ENCODE results near the gene TBX1.

Gene TBX1

GRCh38 chr22:19738664-19739447 lies 21.7 kb upstream of the TBX1 start:
- no peak for DNase-seq (ENCODE audit: low read depth in 2 of 2)

GRCh38 chr22:19739448-19739895 lies 21.1 kb upstream of the TBX1 start:
- no peak for DNase-seq (ENCODE audit: low read depth in 2 of 2)

- DNase-seq (ENCODE audit: low read depth in 2 of 2) = no peak
These were observed 20.6 kb upstream of the TBX1 start for GRCh38 chr22:19739911-19740449.

GRCh38 chr22:19740586-19740985 lies 20.0 kb upstream of the TBX1 start:
- no peak for DNase-seq (ENCODE audit: low read depth in 2 of 2)

DNA sequence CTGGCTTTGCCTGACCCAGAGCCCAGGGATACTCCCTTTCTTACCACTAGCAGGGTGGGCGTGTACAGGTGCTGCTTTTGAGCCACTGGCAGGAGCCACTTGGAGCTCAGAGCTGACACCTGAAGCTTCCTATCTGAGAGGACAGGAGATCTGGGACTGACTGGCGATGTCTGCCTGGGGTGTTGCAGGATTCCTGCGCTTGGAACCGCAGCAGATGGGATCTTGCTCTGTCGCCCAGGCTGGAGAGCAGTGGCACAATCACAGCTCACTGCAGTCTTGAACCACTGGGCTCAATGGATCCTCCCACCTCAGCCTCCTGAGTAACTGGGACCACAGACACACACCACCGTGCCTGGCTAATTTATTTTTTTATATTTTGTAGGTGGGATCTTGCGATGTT lies 19.5 kb upstream of the TBX1 start:
- DNase-seq (ENCODE audit: low read depth in 2 of 2) = no peak

DNA sequence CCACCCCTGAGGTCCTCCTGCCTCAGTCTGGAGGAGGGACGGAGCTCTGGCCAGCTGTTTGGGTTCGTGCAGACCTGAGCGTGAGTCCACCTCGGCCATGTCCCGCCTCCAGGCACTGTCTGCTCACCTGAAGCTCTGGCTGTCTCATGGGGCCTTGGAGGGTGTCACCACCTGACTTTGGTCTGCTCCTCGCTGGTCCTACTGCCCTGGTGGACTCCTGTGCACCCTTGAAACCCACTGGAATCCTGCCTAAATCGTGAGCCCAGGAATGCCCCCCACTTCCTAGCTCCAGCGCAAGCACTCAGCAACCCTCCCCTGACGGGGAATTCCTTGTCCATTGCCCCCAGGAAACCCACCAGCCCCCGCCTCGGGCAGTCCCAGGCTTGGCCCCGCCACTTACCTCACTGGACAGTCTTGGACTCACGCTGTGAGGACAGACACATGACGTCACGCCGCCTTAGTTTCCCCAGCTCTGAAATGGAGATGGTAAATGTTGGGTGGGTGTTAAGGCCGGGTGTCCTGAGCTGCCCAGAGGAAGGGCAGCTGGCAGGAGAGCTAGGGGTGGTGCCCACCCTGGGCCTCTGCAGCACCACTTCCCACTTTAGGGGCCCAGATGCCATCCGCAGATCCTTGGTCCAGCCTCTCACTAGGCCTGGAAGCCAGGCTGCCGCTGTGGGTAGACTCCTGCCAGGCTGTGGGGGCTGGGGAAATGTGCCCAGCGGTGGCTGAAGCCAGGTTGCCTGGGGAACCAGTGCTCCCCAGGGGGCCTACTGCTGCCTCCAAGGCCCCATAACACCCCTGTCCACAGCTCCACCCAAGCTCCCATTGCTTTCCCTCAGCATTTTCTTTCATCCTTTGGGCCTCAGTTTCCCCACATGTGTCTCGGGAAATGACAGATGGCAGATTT lies 18.2 kb upstream of the TBX1 start:
- DNase-seq (ENCODE audit: low read depth in 2 of 2) = no peak

GRCh38 chr22:19743081-19743480 lies 17.5 kb upstream of the TBX1 start:
- DNase-seq (ENCODE audit: low read depth in 2 of 2) = no peak

DNA sequence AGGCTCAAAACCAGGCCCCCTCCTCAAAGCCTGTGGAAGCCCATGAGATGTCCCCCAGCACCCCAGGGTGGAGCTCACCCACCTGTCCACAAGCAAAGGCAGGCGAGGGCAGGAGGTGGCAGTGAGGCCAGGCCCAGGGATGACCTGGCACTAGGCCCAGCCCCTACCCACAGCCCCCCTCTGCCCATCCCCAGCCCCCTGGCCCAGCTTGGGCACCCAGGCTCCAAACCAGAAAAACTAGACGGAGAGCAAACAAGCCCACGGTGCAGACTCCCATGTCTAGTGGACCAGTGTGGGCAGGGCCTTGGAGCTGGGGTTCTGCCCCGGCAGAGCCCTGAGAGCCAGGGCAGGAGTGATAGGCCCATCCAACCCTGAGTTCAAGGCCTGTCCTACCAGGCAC lies 16.9 kb upstream of the TBX1 start:
- no peak for DNase-seq (ENCODE audit: low read depth in 2 of 2)

DNA sequence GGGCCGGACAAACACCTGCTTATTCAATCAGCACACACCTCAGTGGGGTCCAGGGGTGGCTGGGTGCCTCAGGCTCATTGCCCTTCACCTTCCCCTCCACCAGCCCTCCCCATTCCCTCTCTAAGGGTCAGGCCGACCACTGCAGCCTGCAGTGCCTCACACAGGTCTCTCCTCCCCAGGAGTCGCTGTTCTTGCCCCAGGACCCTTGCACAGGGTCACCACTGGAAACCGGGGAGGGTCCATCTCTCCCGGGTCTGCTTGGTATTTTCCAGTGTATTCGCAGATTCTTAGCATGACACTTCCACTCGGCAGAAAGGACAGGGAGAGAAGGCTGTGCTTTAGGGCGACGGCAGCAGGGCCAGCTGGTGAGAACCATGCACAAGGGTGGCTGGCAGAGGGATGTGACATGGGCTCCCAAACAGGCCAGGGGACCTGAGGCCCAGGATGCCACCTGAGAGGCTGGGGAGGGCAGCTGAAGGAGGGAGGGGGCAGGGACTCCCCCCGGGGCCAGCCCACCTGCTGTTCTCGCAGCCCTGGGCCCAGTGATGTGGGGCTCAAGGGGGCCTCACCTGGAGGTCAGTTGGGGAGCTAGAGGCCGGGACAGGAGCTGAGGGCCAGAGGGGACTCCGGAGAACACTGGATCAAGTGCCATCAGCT lies 16.1 kb upstream of the TBX1 start:
- no peak for DNase-seq (ENCODE audit: low read depth in 2 of 2)

- no peak for DNase-seq (ENCODE audit: low read depth in 2 of 2)
These were observed 15.2 kb upstream of the TBX1 start for GRCh38 chr22:19745155-19746101.

DNA sequence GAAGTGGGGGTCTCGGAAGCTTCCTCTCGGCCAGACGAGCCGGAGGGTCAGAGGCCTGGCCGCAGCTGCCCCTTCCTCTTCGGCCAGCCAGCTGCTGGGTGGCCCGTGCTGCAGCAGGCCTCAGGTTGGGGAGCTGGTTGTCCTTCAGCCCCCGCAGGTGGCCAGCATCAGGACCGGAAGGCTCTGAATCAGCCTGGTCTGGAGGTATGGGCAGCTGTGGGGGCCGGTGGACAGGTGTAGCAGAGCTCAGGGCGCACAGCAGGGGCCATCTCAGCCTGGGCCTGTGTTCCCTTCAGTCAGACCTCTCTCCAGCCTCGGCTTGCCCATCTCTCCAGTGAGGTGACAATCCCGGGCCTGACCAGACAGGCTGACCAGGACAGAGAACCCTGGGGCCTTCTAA lies 13.9 kb upstream of the TBX1 start:
- DNase-seq (ENCODE audit: low read depth in 2 of 2) = no peak

DNA sequence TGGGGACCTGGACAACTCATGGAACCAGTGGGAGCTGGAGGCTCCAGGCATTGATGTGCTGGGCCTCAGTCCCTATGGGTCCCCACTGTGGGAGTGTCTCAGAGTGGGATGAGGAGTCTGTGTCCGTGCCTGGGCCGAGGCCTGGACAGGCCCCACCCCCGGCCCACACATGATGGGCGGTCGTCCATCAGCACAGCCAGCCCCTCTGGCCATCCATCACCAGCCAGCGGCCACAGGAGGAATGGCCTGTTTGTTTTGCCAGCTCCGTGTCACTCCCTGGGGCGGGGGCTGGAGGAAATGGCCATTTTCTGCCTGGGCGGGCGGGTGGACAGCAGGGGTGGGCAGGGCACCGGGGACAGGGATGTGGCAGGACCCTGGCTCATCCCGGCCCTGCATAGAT lies 13.0 kb upstream of the TBX1 start:
- no peak for DNase-seq (ENCODE audit: low read depth in 2 of 2)

DNA sequence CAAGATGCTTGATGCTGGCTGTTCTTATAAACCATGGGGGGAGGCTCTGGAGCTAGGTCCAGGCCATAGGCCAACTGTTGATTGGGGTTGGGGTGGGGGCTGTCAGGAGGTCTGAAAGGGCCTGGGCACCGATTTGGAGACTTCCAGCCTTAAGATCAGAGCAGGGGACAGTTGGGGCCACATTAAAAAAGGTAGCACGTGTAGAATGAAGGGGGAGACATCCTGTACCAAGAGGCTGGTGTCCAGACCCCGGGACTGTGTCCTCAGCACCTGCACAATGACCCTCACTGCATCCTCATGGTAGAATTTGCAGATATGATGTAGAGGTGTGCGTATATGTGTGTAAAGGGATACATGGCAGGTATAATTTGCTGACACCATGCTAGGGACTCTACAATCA lies 12.4 kb upstream of the TBX1 start:
- no peak for DNase-seq (ENCODE audit: low read depth in 2 of 2)

DNA sequence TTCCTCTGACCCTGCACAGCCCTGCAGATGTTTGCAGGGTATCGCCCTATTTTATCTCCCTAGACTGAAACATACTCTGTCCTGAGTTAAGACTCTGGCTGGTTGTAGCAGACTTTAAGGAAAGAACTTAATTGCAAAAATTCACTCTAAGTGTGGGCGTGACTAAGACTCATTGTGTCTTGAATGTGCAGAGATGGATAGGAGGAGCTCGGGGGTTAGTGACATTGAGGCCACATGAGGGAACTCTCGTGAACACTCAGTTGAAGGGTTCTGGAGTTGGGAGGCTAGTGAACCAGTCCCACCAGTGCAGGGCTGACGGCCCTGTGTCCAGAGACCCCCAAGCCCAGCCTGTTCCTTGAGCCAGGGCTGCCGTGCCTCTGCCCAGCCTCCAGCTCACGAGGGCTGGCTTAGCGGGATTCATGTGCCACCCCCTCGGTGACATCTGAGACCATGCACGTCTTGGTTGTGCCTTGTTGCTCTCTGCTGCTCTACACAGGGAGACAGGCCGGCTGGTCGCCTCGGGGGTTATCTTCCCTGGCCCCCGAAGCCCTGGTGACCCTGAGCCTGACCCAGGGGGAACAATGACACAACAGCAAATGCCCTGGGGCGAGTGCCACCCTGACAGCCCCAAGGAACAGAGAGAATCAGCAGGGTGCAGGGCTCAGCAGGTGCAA lies 11.4 kb upstream of the TBX1 start:
- no peak for DNase-seq (ENCODE audit: low read depth in 2 of 2)

DNA sequence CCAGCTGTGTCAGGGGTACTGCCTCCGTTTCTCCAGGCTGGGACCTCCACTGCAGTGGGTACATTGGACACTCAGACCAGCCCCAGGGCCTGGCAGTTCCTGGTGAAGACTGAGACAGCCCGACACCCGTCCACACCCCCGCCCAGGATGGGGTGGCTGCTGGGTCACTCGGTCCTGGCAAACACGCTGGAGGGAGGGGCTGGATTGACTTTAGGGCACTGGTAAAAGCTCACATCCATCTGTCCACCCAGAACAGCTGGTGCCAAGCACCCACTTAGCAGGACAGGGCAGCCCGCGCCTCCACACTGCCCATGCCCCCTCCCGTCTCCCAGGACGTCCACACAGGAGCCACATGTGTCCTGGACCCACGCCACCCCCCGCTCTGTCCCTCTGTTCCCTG lies 10.7 kb upstream of the TBX1 start:
- no peak for DNase-seq (ENCODE audit: low read depth in 2 of 2)

DNA sequence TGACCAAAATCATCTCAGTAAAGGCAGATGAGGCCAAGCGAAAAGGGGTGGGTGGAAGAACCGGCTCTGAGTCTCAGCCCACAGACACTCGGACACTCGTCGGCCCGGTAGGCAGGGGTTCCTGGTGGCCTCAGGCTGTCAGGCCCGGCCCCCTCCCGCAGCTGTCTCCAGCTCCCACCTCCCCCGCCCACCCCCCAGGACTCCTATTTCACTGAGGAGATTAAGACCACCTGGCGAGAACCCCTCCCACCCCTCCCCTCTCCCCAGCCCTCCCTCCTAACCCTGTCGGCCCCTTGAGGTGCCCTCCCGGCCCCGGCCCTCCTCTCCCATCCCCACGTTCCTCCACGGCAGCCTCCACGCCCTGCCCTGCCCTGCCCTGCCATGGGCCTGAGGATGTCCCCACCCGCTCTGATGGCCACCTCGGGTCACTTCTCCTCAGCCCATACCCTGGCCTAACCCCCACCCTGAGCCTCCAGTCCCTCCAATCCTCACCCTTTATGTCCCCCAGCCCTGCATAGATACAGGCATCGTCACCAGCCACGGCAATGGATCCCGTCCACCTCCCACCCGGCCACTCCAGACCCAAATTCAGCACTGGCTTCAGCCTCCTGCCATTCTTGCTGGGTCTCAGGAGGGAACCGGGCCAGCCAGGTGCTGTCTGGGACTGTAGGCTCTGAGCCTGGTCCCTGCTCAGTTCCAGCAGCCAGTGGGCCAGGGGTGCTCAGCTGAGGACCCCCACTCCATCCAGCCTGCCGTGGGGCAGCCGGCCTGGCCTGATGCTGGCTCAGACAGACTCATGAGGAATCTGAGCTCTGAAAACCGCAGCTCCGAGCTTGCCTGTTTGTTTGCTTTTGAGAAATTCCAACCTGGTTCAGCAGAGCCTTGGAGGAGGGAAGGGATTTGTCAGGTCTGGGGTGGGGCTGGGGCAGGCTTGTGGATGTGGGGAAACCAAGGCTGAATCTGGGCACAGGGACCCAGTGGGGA lies 9.8 kb upstream of the TBX1 start:
- no peak for DNase-seq (ENCODE audit: low read depth in 2 of 2)

GRCh38 chr22:19751497-19752245 lies 8.9 kb upstream of the TBX1 start:
- no peak for DNase-seq (ENCODE audit: low read depth in 2 of 2)

DNA sequence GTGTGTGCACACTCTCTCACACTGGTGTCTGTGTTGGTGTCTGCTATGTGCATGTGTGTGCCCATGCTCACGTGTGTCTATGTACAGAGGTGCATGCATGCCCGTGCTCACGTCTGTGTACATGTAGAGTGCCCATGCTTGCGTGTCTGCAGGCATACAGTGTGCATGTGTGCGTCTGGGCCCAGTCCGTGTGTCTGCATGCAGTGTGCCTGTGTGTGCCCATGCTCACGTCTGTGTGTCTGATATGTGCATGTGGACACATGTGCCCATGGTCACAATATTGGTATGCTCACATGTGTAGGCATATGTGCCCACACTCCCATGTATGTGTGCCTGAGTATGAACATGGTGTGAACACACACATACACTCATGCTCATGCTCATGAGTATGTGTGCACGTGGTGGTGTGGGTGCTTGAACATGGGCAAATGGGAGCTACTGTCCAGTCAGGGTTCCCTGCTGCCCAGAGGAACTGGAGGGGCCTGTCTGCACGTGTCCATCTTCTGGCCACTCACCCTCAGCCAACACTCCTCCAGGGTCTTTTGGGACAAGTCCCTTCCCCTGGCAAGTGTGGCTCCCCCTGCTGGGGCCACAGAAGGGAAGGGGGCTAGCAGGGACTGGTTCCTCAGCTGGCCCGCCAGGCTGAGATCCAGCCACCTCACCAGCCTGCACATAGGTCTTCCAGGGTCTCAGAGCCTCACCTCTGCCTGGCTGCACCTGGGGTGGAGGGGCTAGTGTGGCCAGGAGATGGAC lies 7.3 kb upstream of the TBX1 start:
- no peak for DNase-seq (ENCODE audit: low read depth in 2 of 2)

Data from stimulated activated CD8-positive, alpha-beta memory T cell treated with anti-CD3 and anti-CD28 coated beads, Interleukin-15, amount 100 ng/mL, for 48 hours (primary cell).